ENCODE measurements around the gene RAD51B. TPM values are rescaled to one million over a fixed set of nuclear protein-coding genes. Genes with fewer than 3 reads are reported as not detected.
"Not testable (repeated sequence)": the region's sequence is repeated elsewhere in the genome, so short reads cannot be mapped to it uniquely, and the experiment has no call there.

RAD51B gene
- total RNA-seq, 1 experiment from 2014 or later, result 7.2 TPM

DNA sequence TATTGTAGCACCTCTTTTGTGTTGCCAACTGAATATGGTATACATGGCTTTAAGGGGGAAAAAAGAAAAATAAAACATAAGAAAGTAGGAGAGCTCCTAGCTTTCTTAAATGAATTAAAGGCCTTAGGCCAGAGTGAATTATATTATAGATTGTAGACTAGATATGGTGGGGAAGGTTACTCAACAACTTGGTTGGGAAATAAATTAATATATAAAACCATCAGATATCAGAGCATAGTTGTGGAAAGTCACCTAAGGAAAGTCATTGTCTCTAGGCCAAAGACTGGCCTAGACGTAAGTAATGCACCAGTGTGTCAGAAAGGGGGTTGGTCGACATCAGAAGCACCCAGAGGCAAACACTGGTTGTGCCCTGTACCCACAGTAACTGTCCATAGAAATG, 391.8 kb downstream of the RAD51B start:
- no peaks in the 10 kb centered on the region for H3K9me3 ChIP-seq
- no peaks in the 10 kb centered on the region for H3K36me3 ChIP-seq
- no peak overlapping the region for H3K4me3 ChIP-seq
- H3K27me3 ChIP-seq, result no peaks in the 10 kb centered on the region
- no peak for DNase-seq

DNA sequence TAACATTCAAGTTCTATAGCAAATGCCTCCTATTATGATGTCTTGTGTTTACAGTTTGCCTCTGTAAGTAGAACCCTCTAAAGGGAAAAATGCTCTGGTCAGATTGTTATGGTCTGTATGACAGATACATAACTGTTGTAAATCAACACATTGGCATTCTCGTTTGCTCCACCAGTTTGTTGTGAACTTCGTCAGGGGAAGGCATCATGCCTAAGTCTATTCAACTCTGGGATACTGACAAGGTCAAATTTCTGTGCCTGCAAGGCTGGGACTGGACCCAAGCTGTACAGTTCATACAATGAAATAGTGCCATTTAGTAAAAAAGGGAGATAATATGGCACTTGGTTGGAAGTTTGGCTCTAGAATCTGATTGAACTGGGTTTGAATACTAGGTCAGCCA, 392.3 kb downstream of the RAD51B start:
- no peaks in the 10 kb centered on the region for H3K27me3 ChIP-seq
- no peak for DNase-seq
- H3K9me3 ChIP-seq, result no peaks in the 10 kb centered on the region
- H3K36me3 ChIP-seq, result no peaks in the 10 kb centered on the region
- no peak overlapping the region for H3K4me3 ChIP-seq

DNA sequence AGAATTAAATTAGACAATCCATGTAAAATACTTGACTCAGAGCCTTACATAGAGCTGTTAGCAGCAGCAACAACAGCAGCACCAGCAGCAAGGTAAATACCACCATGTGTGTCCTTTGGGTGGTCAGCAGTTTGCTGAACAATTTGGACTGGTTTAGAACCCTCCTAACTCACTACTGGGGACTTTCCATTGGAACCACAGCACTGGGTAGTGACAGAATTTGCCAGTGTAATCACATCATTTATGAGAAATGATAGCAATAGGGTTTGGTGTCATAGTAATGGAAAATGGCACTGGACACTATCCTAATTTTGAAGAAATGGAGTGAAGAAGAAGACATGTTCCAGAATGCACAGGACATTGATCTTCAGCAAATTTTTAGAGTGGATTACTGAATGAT, 392.8 kb downstream of the RAD51B start:
- H3K36me3 ChIP-seq, result no peaks in the 10 kb centered on the region
- H3K9me3 ChIP-seq, result no peaks in the 10 kb centered on the region
- no peak for DNase-seq
- no peaks in the 10 kb centered on the region for H3K27me3 ChIP-seq
- H3K4me3 ChIP-seq, result no peak overlapping the region

DNA sequence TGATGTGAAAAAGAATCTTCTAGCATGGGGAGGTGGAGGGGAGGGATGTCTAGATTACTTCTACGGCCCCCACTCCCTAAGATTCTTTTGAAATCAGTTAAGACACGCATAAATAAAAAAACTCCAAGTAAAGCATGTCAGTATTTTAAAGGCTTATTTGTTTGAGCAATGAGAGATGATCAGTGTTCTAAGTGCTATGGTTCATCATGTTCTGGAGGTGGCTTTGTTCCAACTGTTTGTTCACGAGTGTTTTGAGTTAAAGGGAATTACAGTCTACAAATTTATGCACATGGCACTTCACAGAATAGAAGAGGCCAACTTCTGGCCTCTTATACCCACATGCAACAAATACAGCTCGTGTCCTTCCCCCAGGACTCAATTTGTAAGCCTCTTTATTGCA, 394.9 kb downstream of the RAD51B start:
- H3K4me3 ChIP-seq, result no peak overlapping the region
- no peaks in the 10 kb centered on the region for H3K27me3 ChIP-seq
- no peaks in the 10 kb centered on the region for H3K36me3 ChIP-seq
- no peaks in the 10 kb centered on the region for H3K9me3 ChIP-seq
- DNase-seq, result no peak

DNA sequence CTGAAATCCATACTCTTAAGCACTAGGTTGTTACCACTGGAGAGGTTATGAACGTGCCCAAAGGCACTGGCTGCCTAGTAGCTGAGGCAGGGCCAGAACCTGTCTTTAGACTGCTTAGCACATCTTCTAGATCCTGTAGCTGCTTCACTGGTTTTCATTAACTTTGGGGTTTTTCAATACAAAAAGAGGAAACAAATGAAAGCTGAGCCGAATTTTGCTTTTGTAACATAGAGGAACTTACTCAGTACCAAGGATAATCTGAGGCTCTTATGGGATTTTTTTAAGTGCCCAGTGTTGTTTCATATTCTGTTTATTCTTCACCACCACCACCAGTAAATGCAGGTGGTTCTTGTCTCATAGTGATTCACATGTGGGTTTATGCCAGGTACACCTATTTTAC, 396.1 kb downstream of the RAD51B start:
- Histone ChIP-seq H3K27me3 (no peaks in the 10 kb centered on the region), H3K36me3 (no peaks in the 10 kb centered on the region), H3K9me3 (no peaks in the 10 kb centered on the region), H3K4me3 (no peak overlapping the region)
- DNase-seq, result no peak

DNA sequence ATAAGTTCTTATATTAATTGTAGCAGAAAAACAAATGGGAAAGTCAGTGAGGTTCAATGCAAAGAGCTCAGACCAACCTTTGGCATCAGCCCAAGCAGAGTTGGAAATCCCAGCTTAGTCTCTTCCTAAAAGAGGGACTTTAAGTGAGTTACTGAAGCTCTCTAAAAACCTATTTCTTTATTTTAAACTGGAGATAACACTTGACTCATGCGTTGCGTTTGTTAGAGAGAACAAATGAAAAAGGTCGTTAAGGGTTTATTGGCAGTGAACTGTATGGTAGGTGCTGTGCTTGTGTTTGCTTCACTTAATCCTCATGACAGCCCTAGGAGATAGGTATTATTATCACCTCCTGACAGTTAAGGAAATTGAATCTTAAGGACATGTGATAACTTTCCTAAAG, 396.5 kb downstream of the RAD51B start:
- no peak for DNase-seq
- no peaks in the 10 kb centered on the region for H3K36me3 ChIP-seq
- no peaks in the 10 kb centered on the region for H3K9me3 ChIP-seq
- H3K27me3 ChIP-seq, result no peaks in the 10 kb centered on the region
- no peak overlapping the region for H3K4me3 ChIP-seq

DNA sequence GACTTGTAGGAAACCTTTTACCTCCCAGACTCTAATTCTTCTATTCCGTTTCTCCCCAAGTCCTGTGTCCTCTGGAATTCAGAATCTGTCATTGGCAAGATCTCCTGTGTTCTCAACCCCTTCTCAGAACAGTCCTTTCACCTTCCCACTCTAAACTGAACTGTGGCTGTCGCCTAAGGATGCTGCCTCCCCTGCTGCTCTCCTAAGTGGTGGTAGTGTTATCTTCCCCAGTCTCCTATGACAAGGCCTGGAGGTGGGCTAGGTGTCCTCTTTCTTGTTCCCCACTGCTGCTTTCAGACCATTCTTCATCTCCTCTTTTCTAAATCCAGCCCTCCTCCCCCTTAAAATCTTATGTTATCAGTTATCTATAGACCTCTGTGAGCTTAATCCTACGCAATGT, 397.4 kb downstream of the RAD51B start:
- Histone ChIP-seq H3K4me3 (no peak overlapping the region), H3K9me3 (no peaks in the 10 kb centered on the region), H3K27me3 (no peaks in the 10 kb centered on the region), H3K36me3 (no peaks in the 10 kb centered on the region)
- DNase-seq, result no peak

DNA sequence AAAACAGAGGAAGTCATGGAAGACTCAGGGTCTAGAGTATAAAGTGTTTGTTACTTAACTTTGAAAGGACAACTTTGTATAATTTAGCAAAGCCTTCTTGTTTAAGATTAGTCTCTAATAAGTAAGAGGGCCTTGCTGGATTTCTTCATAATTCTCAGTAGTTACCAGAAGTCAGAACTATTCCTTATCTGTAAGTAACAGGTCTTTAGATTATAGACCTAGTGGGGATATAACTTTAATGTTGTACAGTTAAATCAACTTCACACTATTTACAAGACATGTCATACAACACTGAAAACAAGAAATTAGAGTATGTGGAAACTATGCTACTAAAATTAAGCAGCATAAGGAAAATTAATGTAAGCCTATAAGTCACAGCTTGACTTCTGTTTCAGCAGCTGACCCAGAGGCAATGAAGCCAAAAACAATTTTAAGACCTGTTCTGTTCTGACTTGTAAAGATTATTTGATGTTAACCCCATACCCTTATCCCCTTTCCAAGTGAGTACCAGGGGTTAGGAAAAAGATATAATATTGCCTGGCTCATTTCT, 398.3 kb downstream of the RAD51B start:
- Histone ChIP-seq H3K4me3 (no peak overlapping the region), H3K27me3 (no peaks in the 10 kb centered on the region), H3K9me3 (no peaks in the 10 kb centered on the region), H3K36me3 (no peaks in the 10 kb centered on the region)
- DNase-seq, result no peak

DNA sequence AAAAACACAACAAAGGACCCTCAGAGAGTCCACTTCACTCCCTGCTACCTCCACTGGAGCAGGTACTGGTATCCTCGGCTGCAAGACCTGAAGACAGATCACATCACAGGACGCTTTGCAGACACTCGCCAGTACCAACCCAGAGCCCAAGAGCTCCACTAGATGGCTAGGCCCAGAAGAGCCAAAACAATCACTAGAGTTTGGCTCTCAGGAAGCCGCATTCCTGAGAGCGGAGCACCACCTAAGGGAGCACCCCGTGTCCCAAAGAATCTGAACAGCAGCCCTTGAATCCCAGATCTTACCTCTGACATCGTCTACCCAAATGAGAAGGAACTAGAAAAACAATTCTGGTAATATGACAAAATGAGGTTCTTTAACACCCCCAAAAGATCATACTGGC, 399.8 kb downstream of the RAD51B start:
- no peak overlapping the region for H3K4me3 ChIP-seq
- no peak for DNase-seq
- no peaks in the 10 kb centered on the region for H3K9me3 ChIP-seq
- H3K36me3 ChIP-seq, result no peaks in the 10 kb centered on the region
- H3K27me3 ChIP-seq, result no peaks in the 10 kb centered on the region

DNA sequence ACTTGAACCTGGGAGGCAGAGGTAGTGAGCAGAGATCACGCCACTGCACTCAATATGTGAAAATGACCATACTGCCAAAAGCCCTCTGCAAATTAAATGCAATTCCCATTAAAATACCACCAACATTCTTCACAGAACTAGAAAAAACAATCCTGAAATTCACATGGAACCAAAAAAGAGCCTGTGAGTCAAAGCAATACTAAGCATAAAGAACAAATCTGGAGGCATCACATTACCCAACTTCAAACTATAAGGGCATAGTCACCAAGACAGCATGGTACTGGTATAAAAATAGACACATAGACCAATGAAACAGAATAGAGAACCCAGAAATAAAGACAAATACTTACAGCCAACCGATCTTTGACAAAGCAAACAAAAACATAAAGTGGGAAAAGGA, 401.5 kb downstream of the RAD51B start:
- H3K36me3 ChIP-seq, H3K9me3 ChIP-seq, H3K4me3 ChIP-seq, H3K27me3 ChIP-seq, DNase-seq: not testable (repeated sequence)

DNA sequence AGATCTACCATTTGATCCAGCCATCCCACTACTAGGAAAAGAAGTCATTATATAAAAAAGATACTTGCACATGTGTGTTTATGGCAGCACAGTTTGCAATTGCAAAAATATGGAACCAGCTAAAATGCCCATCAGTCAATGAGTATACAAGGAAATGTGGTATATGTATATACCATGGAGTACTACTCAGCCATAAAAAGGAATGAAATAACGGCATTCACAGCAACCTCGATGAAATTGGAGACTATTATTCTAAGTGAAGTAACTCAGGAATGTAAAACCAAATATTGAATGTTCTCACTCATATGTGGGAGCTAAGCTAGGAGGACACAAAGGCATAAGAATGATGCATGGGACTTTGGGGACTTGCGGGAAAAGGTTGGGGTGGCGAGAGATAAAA, 402.6 kb downstream of the RAD51B start:
- H3K27me3 ChIP-seq, result no peaks in the 10 kb centered on the region
- no peaks in the 10 kb centered on the region for H3K9me3 ChIP-seq
- DNase-seq, result no peak
- no peaks in the 10 kb centered on the region for H3K36me3 ChIP-seq
- no peak overlapping the region for H3K4me3 ChIP-seq

DNA sequence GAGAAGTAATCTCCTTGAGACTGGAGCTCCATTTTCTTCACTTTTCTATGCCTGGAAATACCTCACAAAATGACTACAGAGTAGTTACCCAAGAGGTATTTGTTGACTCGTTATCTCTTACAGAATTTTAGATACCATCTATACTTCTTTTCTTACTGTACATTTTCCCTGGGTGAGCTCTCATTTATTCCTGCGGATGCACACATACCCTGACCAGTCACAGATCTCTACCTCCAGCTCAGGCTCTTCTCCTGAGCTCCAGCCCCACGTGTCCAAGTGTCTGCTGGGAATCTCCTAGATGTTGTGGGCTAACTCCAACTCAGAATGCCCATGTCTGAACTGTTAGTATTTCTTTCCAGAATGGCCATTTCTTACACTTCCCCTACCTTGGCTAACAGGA, 403.1 kb downstream of the RAD51B start:
- Histone ChIP-seq H3K4me3 (no peak overlapping the region), H3K36me3 (no peaks in the 10 kb centered on the region), H3K27me3 (no peaks in the 10 kb centered on the region), H3K9me3 (no peaks in the 10 kb centered on the region)
- DNase-seq, result no peak

DNA sequence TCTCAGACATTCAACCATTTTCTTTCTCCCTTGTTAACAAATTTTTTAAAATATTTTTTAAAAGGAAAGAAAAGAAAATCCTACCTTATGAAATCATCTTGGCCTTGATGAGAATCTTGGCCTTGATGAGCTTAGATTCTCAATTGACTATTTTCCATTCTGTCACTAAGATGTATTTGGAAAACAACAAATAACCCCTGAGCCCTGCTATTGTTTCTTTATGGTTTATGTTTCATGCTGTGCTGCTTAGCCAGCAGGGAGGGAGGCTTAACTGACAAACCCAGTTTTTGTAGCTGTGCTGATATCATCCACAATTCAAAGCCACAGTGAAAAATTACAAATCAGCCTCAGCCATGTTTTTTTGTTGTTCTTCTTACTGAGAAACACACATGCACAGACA, 404.1 kb downstream of the RAD51B start:
- DNase-seq, result no peak
- H3K9me3 ChIP-seq, result no peaks in the 10 kb centered on the region
- no peaks in the 10 kb centered on the region for H3K36me3 ChIP-seq

DNA sequence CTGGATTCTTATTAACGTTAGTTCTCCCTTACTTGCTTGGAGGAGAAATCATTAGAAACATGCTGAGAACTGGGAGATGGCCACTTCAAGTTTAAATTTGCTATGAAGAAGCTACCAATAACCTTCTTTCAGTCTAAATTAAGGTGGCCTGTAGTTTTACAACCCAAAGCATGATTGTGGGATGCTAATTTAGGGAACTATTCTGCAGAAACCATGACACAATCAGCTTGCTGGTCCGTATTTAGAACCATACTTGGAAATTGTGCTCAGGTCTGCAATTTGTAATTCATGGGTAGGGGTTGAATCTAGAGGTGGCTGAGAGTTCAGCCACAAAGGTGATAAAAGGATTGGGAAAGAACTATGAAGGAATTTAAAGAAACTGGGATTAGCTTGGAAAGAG, 405.7 kb downstream of the RAD51B start:
- no peak overlapping the region for H3K4me3 ChIP-seq
- no peak for DNase-seq
- no peaks in the 10 kb centered on the region for H3K9me3 ChIP-seq

More for the DNA sequence above, 404.1 kb downstream of the RAD51B start:
- no peaks in the 10 kb centered on the region for H3K27me3 ChIP-seq
- H3K4me3 ChIP-seq, result no peak overlapping the region

DNA sequence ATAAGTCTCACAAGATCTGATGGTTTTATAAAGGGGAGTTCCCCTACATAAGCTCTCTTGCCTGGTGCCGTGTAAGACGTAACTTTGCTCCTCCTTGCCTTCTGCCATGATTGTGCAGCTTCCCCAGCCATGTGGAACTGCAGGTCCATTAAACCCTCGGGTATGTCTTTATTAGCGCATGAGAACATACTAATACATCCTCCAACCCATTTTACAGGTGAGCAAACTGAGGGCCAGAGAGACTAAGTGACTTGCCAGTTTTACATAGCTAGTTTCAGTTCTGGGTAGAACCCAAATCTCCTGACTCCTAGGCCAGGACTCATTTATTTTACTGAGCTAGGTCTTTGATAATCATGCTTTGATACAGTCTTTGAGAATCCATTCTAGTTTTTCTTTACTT, 406.9 kb downstream of the RAD51B start:
- H3K4me3 ChIP-seq, result no peak overlapping the region
- H3K27me3 ChIP-seq, result no peaks in the 10 kb centered on the region
- H3K36me3 ChIP-seq, result no peaks in the 10 kb centered on the region
- no peaks in the 10 kb centered on the region for H3K9me3 ChIP-seq
- DNase-seq, result no peak

More for the DNA sequence above, 405.7 kb downstream of the RAD51B start:
- no peaks in the 10 kb centered on the region for H3K36me3 ChIP-seq
- no peaks in the 10 kb centered on the region for H3K27me3 ChIP-seq

DNA sequence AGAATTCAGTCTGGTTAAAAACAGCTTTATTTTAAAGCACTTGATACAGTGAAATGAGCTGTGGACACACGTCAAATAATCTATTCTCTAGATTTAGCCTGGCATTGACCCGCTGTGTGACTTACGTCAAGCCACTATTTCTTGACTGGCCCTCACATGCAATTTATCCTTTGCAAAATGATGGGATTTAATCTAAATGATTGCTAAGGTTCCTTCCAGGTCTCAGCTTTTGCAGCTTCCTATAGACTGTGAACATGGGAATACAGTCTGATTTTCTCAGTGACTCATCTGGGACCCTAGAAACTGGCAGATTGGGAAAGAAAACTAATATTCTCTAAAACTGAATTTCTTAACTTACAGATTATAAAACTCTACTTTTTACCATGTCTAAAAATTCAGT, 409.1 kb downstream of the RAD51B start:
- H3K4me3 ChIP-seq, result no peak overlapping the region
- no peaks in the 10 kb centered on the region for H3K9me3 ChIP-seq
- H3K36me3 ChIP-seq, result no peaks in the 10 kb centered on the region
- H3K27me3 ChIP-seq, result no peaks in the 10 kb centered on the region
- DNase-seq, result no peak

DNA sequence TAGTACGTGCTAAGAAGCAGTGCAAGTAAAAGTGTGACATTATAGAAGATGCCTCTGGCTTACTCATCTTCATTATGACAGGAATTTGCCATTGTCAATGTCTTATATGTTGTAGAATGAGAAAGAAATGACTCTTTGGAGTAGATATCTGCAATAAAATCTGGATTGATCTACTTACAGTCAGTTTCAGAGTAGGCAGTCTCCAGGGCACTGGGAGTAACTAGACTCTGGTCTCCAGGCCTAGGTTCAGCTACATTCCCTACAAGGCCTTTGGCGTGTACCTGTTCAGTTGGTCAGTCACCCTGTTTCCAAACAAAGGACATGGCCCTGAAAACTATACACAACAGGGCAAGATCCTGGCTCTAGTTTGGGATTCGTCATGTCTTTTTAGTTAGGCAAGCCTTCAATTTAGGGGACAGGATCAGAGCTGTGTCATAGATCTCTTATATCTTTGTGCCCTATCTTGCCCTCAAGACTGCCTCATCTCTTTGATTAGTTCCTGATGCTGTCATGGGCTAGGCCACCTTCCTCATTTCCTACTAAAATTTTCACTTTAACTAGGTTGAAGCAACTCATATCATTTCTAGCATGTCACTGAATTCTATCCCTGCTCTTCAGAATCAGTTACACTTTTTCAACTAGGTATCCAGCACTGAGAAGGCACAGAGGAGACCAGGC, 410.0 kb downstream of the RAD51B start:
- no peak for DNase-seq
- Histone ChIP-seq H3K9me3 (no peaks in the 10 kb centered on the region), H3K4me3 (no peak overlapping the region), H3K36me3 (no peaks in the 10 kb centered on the region), H3K27me3 (no peaks in the 10 kb centered on the region)

DNA sequence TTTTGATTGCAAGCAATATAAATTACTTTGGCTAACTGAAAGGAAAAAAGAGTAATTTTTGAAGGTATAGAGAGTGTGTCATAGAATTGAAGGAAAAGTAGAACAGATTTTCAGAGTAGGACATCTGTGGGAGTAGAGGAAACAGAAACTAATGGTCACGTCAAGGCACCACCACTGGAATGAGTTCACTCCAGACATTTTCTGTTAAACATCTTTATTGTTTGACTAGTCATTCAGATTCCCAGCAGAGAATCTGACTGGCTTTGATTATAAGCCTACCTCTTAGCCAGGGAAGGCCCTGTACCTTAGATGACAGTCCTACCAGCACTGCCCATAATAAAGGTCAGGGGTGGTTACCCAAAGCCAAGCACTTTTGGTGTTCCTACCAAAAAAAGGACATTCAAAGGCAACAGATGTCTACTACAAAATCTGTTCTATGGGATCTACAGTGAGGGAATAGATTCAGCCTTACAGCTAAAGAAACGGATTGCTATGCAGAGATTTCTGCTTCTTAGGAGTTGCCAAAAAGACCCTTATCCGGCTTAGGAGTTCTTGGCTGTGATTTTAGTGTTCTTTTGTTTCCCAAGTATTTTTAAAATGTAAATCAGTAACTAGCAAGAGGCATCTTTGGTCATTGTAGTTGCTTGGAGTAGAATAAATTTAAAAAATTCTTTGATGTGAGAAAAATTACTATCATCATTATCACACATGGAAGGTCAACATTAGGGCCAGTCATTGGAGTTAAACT, 410.8 kb downstream of the RAD51B start:
- Histone ChIP-seq H3K27me3 (no peaks in the 10 kb centered on the region), H3K4me3 (no peak overlapping the region), H3K36me3 (no peaks in the 10 kb centered on the region), H3K9me3 (no peaks in the 10 kb centered on the region)
- no peak for DNase-seq

Data from MG63 (cell line).